HG03135 (cell line): ENCODE measurements around the gene RASSF6.
"Not testable (repeated sequence)": the region's sequence is repeated elsewhere in the genome, so short reads cannot be mapped to it uniquely, and the experiment has no call there.

Experiments used
- ATAC-seq: cut with Tn5 transposase; IDR thresholded peaks from one replicate; pipeline ENCODE4 v1.9.1; 2021; ENCODE audit warnings: mild to moderate bottlenecking, moderate library complexity; ENCODE audit not compliant: unreplicated experiment

RASSF6 gene, protein sequence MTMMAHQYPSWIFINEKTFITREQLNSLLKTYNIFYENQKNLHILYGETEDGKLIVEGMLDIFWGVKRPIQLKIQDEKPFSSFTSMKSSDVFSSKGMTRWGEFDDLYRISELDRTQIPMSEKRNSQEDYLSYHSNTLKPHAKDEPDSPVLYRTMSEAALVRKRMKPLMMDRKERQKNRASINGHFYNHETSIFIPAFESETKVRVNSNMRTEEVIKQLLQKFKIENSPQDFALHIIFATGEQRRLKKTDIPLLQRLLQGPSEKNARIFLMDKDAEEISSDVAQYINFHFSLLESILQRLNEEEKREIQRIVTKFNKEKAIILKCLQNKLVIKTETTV

GRCh38 chr4:73620115-73620792 lies at the start of gene RASSF6:
Gene RASSF6, minus strand, starts transcription at chr4:73620436. Its CDS starts 8,641 bp downstream, at chr4:73611795.
- ATAC-seq = peak; percentile 93

- no peak for ATAC-seq
Observed at GRCh38 chr4:73669410-73670183, 49.4 kb upstream of the RASSF6 start.

- ATAC-seq = no peak
Observed at GRCh38 chr4:73668782-73669201, 48.6 kb upstream of the RASSF6 start.

- ATAC-seq = not testable (repeated sequence)
Observed at GRCh38 chr4:73665924-73666323, 45.7 kb upstream of the RASSF6 start.

DNA sequence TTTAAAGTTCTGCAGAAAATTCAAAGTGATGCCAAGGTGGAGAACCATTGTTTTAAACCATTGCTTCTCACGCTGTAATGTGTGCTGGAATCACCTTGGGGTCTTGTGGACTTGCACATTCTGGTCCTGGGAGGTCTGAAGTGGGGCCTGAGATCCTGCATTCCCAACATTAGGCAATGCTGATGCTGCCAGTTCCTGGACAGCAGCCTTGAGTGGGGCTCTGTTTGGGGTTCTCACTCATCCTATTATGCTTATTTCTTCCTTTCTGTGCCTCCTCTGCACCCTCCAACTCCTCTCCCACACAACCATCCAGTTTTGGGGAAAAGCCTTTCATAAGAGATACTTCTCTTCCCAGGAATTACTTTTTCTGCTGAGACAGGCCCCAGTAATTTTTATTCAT lies 44.2 kb upstream of the RASSF6 start:
- ATAC-seq = no peak

DNA sequence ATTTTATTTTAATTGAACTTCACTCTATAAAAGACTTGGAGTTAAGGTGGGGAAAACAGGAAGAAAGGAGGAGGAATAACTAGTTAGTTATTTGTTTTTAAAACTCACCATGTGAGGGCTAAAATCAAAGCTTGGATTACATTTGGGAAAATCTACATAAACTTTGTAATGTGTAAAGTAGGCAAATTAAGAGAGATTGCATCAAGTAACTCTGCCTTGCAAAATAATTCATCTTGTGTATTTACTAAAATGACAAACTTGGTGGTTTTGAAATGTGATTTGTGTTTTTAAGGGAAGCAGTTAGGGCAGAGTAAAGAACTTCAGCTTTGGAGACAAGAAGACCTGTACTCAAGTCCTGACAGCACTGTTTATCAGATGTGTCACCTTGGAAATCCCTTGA lies 43.3 kb upstream of the RASSF6 start:
- no peak for ATAC-seq

DNA sequence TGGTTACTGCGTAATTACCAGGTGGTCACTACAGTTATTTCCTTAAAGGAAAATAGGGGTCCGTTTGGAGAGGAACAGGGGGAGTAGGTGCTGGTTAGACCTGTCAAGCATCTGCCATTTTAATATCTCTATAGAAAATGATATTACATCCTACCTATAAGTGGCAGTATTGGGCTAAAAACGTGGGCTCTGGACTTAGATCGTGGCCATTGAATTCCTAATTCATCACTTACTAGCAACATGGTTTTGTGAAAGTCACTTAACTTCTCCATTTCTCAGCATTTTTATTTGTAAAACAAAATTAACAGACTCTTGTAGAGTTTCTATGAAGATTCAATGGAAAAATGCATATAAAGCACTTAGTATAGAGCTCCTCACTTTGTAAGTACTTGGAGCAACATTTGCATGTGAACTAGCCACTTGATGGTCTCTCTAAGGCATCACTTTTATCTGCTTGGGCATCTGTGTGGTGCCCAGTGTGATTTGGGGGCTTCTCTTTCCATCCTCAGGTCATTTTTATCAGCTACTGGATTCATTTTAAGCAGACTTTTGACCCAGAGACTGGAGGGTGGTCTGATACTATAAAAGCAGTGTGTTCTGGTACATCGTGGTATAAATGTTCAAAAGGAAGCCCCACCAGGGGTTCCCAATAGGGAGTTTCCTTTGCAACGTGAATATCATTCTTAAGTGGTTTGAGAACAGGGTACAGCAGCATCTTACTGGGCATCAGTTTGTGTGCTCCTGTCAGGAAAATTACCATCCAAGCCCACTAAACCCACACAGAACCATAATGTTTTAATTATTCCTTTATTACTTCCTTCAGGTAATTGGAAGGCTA lies 42.7 kb upstream of the RASSF6 start:
- peak; percentile 88 for ATAC-seq

- no peak for ATAC-seq
Observed at GRCh38 chr4:73661646-73662119, 41.4 kb upstream of the RASSF6 start.

GRCh38 chr4:73660808-73661207 lies 40.6 kb upstream of the RASSF6 start:
- ATAC-seq = no peak

- peak; percentile 70 for ATAC-seq
Observed at GRCh38 chr4:73653695-73654106, 33.5 kb upstream of the RASSF6 start.

DNA sequence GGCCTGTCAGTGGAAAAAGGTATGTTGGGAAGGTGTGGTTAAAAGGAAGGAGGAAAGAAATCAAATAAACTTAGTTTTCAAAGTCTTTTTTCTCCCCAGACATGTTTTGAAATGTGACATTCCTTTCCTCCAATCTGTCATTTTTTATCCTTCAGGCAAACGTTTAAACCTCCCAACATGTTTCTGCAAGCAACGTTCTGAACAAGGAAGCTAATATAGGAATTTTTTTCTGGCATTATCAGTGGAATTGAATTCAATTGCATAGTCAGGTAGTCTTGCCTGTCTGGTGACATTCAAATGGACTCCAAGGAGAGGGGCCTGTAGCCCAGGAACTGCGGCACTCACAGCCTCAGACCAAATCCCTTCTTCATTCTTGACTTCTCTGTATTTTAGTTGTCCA lies 30.0 kb upstream of the RASSF6 start:
- ATAC-seq = no peak

DNA sequence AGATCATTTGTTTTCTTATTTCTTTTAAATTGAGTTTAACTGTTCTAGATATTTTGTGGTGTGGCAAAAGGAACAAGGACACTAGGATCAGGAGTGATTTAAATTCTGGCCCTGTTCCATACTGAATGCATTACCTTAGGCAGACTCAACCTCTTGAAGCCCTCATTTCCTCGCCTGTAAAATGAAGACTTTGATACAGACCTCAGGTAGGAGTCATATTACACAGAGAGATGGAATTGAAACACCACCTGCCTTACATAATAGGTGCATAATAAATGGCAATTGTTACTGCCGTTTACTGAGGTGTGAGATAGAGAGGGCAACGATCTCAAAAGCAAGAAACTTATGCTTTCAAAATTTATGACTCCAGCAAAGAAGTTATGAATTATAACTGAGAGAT lies 28.2 kb upstream of the RASSF6 start:
- no peak for ATAC-seq

DNA sequence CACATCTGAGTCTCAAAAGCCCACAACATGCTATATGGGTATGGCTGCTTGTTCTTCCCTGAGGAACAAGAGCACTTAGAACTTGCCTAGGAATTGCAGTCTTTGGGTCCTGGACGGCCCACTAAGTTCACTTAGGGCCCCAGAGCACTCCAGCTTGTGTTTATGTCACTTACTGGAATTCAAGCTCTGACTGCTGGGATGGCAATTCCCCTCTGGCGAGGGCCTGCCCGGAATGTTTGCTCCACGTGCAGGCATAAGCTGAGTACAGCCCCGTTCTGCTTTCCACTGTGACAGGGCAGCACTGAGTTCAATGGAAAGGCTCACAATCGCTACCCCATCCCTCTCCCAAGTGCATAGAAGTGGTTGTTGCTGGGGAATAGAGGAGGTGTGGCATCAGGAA lies 25.9 kb upstream of the RASSF6 start:
- ATAC-seq = no peak

DNA sequence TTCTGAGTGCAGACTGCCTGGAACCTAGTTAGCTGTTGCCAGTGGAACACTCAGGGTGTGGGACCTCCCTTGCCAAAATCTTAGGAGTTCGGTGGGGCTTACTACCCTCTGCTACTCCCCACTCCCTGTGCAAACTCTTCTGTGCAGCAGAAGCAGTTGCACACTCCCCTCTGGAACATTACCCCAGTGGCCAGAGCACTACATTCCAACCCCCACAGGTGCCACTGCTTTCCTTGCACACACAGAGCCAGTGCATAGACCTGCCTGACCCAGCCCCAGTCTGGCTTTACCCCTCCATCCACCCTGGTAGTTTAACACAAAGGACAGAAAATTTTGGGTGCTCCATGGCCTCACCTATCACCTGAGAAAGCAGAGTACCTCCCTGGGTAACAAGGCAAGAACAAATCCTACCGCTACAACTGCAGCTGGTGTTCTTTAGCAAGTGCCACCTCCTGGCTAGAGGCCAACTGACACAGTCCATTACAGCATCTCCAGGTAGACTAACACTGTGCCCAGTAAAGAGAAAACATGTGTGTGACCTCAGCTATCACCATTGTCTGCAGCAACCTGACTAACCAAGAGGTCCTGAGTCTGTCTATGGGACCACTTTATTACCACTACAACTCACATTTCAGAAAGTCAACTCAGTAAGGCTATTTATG lies 11.5 kb upstream of the RASSF6 start:
- no peak for ATAC-seq

- ATAC-seq = not testable (repeated sequence)
Observed at GRCh38 chr4:73628834-73629233, 8.6 kb upstream of the RASSF6 start.

DNA sequence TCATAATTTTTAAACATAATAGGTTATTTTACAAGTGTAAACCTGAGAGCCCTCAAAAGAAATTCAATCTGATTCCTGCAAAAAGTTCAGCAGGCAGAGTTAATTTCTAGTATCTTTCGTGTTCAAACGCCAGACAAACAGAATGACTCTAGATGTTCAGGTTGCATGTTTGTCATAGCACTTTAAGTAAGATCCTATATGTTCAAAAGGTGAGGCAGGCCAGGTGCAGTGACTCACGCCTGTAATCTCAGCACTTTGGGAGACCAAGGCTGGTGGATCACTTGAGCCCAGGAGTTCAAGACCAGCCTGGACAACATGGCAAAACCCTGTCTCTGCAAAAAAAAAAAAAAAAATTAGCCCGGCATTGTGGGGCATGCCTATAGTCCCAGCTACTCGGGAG lies 1.1 kb upstream of the RASSF6 start:
- ATAC-seq = no peak

- ATAC-seq = no peak
Observed at GRCh38 chr4:73619346-73619745, 890 bp downstream of the RASSF6 start.

- ATAC-seq = no peak
Observed at GRCh38 chr4:73617256-73617655, 3.0 kb downstream of the RASSF6 start.

DNA sequence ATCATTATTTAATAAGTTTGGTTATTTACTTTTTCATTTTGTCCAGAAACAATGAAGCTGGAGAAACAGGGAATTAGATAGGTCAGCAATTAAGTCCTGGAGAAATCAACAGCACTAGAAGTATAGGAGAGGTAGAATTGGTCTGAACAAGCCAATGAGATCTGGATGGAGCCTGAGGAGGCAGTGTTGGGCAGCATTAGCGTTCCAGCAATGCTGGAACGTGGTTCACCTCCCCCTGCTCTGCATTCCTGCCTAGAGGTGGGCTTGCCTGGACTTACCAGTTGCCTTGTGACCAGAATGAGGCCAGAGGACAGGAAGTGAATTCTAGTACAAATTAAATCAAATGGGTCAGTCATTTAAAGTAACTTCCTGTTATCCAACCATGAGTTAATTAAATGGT lies 4.6 kb downstream of the RASSF6 start:
- ATAC-seq = no peak

GRCh38 chr4:73614311-73614867 lies 5.8 kb downstream of the RASSF6 start:
- no peak for ATAC-seq
